NCI-H748 (cell line): ENCODE results near the gene APBB2.
"Not testable (repeated sequence)": the region's sequence is repeated elsewhere in the genome, so short reads cannot be mapped to it uniquely, and the experiment has no call there.

Experiments used
- DNase-seq: peaks from one replicate; lab custom pipeline; 2025; ENCODE audit not compliant: unreplicated experiment; lab: John Stamatoyannopoulos, UW

APBB2 gene

GRCh38 chr4:41029098-41029497 lies 185.2 kb downstream of the APBB2 start:
- no peak for DNase-seq

GRCh38 chr4:41028392-41029076 lies 185.8 kb downstream of the APBB2 start:
- DNase-seq = no peak

GRCh38 chr4:41026971-41027370 lies 187.4 kb downstream of the APBB2 start:
- no peak for DNase-seq

GRCh38 chr4:41025824-41026223 lies 188.5 kb downstream of the APBB2 start:
- no peak for DNase-seq

GRCh38 chr4:41024556-41025491 lies 189.5 kb downstream of the APBB2 start:
- DNase-seq = no peak

GRCh38 chr4:41022116-41022515 lies 192.2 kb downstream of the APBB2 start:
- no peak for DNase-seq

GRCh38 chr4:41015016-41015675 lies 199.2 kb downstream of the APBB2 start:
- DNase-seq = no peak

- DNase-seq = no peak
Measured at GRCh38 chr4:41014158-41014557, 200.2 kb downstream of the APBB2 start.

GRCh38 chr4:41013746-41014145 lies 200.6 kb downstream of the APBB2 start:
- no peak for DNase-seq

GRCh38 chr4:41012911-41013310 lies 201.4 kb downstream of the APBB2 start:
- no peak for DNase-seq

- DNase-seq = no peak
Measured at GRCh38 chr4:41012293-41012692, 202.0 kb downstream of the APBB2 start.

- DNase-seq = peak; percentile 1
Measured at GRCh38 chr4:41009411-41009810, 204.9 kb downstream of the APBB2 start.

- DNase-seq = no peak
Measured at GRCh38 chr4:41006141-41006540, 208.2 kb downstream of the APBB2 start.

- DNase-seq = no peak
Measured at GRCh38 chr4:41002309-41002708, 212.0 kb downstream of the APBB2 start.

- DNase-seq = no peak
Measured at GRCh38 chr4:41000356-41000755, 214.0 kb downstream of the APBB2 start.

GRCh38 chr4:40998675-40999358 lies 215.5 kb downstream of the APBB2 start:
- DNase-seq = no peak

- no peak for DNase-seq
Measured at GRCh38 chr4:40995850-40996249, 218.5 kb downstream of the APBB2 start.

GRCh38 chr4:40994321-40994720 lies 220.0 kb downstream of the APBB2 start:
- DNase-seq = not testable (repeated sequence)

- not testable (repeated sequence) for DNase-seq
Measured at GRCh38 chr4:40993296-40993693, 221.0 kb downstream of the APBB2 start.

GRCh38 chr4:40992472-40993295 lies 221.7 kb downstream of the APBB2 start:
- no peak for DNase-seq
